Adipocyte (in vitro differentiated cells): ENCODE results near the gene CCDC186.
"Not testable (repeated sequence)": the region's sequence is repeated elsewhere in the genome, so short reads cannot be mapped to it uniquely, and the experiment has no call there.

Source experiments
- DNase-seq: peaks from one replicate; pipeline ENCODE4 v3.0.0-alpha.2; 2015; ENCODE audit warnings: low read depth
- H3K27me3 ChIP-seq: replicated peaks from 2 replicates; pipeline ENCODE4 v1.7.0; 2013; ENCODE audit warnings: mild to moderate bottlenecking, low read length, moderate library complexity; ENCODE audit not compliant: control insufficient read depth, insufficient read depth
- H3K36me3 ChIP-seq: 2 replicates; pipeline ENCODE4 v1.7.0; 2013; ENCODE audit warnings: low read length, mild to moderate bottlenecking, moderate library complexity; ENCODE audit not compliant: control insufficient read depth, insufficient read depth, severe bottlenecking
- H3K4me1 ChIP-seq: 2 replicates; pipeline ENCODE4 v1.7.0; 2013; ENCODE audit warnings: mild to moderate bottlenecking, low read length, moderate library complexity; ENCODE audit not compliant: control insufficient read depth, insufficient read depth
- H3K4me3 ChIP-seq: 2 replicates; pipeline ENCODE4 v1.7.0; 2013; ENCODE audit warnings: mild to moderate bottlenecking, low read length, moderate library complexity
- H3K9ac ChIP-seq: 2 replicates; pipeline ENCODE4 v1.7.0; 2013; ENCODE audit warnings: mild to moderate bottlenecking, low read length, moderate library complexity
- H3K9me3 ChIP-seq: 2 replicates; pipeline ENCODE4 v1.7.0; 2013; ENCODE audit warnings: mild to moderate bottlenecking, low read length, moderate library complexity; ENCODE audit not compliant: control insufficient read depth

The CCDC186 gene

DNA sequence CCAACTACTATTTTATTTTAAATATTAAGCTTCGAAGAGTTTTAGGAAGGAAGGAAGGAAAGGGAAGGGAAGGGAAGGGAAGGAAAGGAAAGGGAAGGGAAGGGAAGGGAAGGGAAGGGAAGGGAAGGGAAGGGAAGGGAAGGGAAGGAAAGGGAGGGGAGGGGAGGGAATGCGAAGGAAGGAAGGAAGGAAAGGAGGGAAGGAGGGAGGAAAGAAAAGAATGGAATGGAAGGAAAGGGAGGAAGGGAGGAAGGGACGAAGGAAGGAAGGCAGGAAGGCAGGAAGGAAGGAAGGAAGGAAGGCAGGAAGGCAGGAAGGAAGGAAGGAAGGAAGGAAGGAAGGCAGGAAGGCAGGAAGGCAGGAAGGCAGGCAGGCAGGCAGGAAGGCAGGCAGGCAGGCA lies 24.5 kb downstream of the CCDC186 start:
- not testable (repeated sequence) for H3K4me1 ChIP-seq, H3K4me3 ChIP-seq, H3K9ac ChIP-seq, DNase-seq, H3K9me3 ChIP-seq, H3K27me3 ChIP-seq
- H3K36me3 ChIP-seq = peaks cover 36% of the 10 kb centered on the region

DNA sequence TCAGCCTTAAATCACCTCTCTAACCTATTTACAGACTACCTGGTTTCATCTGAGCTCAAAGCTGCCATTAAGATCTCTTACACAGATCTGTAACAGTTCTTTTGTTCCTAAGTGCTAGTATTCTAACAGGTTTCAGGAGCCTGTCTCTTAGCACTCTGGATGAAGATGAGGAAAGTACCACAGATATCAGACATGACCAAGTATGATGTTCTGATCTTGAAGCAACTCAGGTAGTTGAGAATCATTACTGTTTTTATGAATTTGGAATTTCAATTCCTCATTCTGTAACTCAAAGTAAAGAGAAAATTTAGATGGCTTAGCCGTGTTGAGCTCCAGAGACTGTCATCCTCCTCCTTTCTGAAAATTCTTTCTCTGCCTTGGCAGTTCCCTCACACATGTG lies 30.8 kb downstream of the CCDC186 start:
- Histone ChIP-seq H3K9ac (no peak overlapping the region), H3K4me1 (peaks cover 12% of the 10 kb centered on the region), H3K9me3 (no peaks in the 10 kb centered on the region), H3K36me3 (peaks cover 32% of the 10 kb centered on the region), H3K27me3 (no peaks in the 10 kb centered on the region), H3K4me3 (no peak overlapping the region)
- DNase-seq = no peak

DNA sequence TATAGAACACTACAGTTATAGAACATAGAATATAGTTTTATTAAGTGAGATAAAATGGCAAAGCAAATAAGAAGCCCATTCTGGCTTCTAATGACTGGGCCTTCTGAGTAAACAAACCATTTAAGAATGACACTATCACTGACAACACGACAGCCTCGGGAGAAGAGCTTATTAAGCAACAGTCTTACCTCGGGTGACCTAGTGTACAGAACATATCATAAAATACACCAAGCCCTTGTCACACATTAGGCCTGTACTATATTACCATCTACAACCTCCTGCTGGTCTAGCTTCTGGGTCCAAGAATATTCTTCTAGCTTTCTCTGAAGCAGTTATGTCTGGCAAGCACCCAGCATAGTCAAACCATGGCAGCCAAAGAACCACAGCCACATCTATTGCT lies 32.0 kb downstream of the CCDC186 start:
- Histone ChIP-seq H3K9me3 (no peaks in the 10 kb centered on the region), H3K4me3 (no peak overlapping the region), H3K36me3 (peaks cover 30% of the 10 kb centered on the region), H3K9ac (no peak overlapping the region), H3K27me3 (no peaks in the 10 kb centered on the region), H3K4me1 (peaks cover 12% of the 10 kb centered on the region)
- DNase-seq = no peak

- H3K9me3 ChIP-seq, H3K4me3 ChIP-seq, H3K27me3 ChIP-seq, DNase-seq, H3K9ac ChIP-seq: not testable (repeated sequence)
- Histone ChIP-seq H3K4me1 (peaks cover 12% of the 10 kb centered on the region), H3K36me3 (peaks cover 38% of the 10 kb centered on the region)
Observed at GRCh38 chr10:114140827-114141226, 33.2 kb downstream of the CCDC186 start.

GRCh38 chr10:114140036-114140435 lies 34.0 kb downstream of the CCDC186 start:
- Histone ChIP-seq H3K9ac (no peak overlapping the region), H3K4me1 (peaks cover 12% of the 10 kb centered on the region)

GRCh38 chr10:114138581-114138980 lies 35.4 kb downstream of the CCDC186 start:
- H3K36me3 ChIP-seq = peaks cover 45% of the 10 kb centered on the region
- no peak overlapping the region for H3K4me3 ChIP-seq
- H3K27me3 ChIP-seq = no peaks in the 10 kb centered on the region
- H3K4me1 ChIP-seq = peaks cover 12% of the 10 kb centered on the region
- H3K9me3 ChIP-seq = no peaks in the 10 kb centered on the region
- H3K9ac ChIP-seq = no peak overlapping the region
- no peak for DNase-seq

More at GRCh38 chr10:114140036-114140435, 34.0 kb downstream of the CCDC186 start:
- DNase-seq = no peak
- no peak overlapping the region for H3K4me3 ChIP-seq
- peaks cover 41% of the 10 kb centered on the region for H3K36me3 ChIP-seq
- no peaks in the 10 kb centered on the region for H3K27me3 ChIP-seq
- no peaks in the 10 kb centered on the region for H3K9me3 ChIP-seq

DNA sequence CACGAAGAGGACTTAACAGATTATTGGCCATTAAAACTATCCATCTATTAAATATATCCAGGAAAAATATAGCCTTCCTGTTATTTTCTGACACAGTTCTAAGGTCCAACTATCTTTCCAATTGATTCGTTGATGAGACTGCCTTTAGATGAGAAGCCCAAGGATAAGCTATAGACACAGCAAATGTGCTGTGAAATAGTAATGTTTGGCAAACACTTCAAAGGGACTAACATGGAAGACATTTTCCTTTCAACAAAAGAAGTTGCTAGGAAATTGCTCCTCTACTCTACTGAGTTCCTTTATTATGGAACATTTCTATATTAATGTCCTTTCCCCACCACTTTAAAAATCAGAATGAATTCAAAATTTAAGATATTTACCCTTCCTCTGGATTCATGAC lies 38.5 kb downstream of the CCDC186 start:
- peaks cover 64% of the 10 kb centered on the region for H3K36me3 ChIP-seq
- H3K4me3 ChIP-seq = no peak overlapping the region
- H3K9me3 ChIP-seq = no peaks in the 10 kb centered on the region
- H3K27me3 ChIP-seq = no peaks in the 10 kb centered on the region
- H3K4me1 ChIP-seq = no peaks in the 10 kb centered on the region
- DNase-seq = no peak
- H3K9ac ChIP-seq = no peak overlapping the region

DNA sequence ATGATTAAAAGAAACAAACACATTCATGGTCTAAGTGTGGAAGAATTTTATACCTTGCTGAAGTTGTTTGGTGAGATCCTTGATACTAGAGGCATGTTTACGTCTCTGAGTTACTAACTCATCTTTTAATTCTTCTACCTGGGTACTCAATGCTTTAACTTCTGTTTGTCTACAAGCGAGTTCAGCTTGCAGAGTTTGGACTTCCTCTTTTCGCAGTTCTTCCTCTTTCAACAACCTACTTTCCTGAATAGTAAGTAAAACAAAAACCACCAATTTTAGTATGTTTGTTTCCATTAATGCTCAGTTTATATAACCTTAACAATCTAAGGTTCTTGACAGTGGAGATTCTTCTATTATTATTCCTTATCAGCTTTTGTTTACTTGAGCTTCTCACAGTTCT lies 42.9 kb downstream of the CCDC186 start:
- H3K9ac ChIP-seq = no peak overlapping the region
- no peak overlapping the region for H3K4me3 ChIP-seq
- H3K27me3 ChIP-seq = no peaks in the 10 kb centered on the region
- no peaks in the 10 kb centered on the region for H3K4me1 ChIP-seq
- DNase-seq = no peak
- no peaks in the 10 kb centered on the region for H3K9me3 ChIP-seq
- peaks cover 95% of the 10 kb centered on the region for H3K36me3 ChIP-seq

DNA sequence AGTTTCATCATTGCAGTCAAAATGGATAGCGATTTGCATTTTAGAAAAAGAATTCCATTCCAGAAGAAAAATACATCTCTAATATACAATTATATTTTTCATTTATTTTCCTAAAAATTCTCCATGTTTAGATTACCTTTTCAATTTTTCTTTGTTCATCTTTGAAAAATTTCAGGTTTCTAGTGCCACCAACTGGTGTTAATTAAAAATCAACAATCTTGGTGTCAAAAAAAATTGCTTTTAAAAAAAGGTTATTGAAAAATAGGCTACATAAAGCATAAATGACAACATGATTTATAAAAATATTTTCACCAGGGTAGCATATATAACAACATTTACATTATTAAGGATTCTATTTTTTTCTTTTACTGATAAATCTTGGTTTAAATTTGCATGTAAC lies 53.0 kb downstream of the CCDC186 start:
- no peak for DNase-seq
- H3K9me3 ChIP-seq = no peaks in the 10 kb centered on the region
- H3K4me1 ChIP-seq = peaks cover 6% of the 10 kb centered on the region
- no peak overlapping the region for H3K9ac ChIP-seq
- H3K36me3 ChIP-seq = peaks cover 21% of the 10 kb centered on the region
- no peaks in the 10 kb centered on the region for H3K27me3 ChIP-seq
- H3K4me3 ChIP-seq = no peak overlapping the region

- Histone ChIP-seq H3K9me3 (no peaks in the 10 kb centered on the region), H3K36me3 (peaks cover 1% of the 10 kb centered on the region), H3K27me3 (peaks cover 15% of the 10 kb centered on the region), H3K9ac (no peak overlapping the region), H3K4me3 (no peak overlapping the region), H3K4me1 (peaks cover 6% of the 10 kb centered on the region)
- no peak for DNase-seq
Observed at GRCh38 chr10:114118514-114118913, 55.5 kb downstream of the CCDC186 start.

GRCh38 chr10:114117728-114118127 lies 56.3 kb downstream of the CCDC186 start:
- H3K36me3 ChIP-seq = no peaks in the 10 kb centered on the region
- H3K27me3 ChIP-seq = peaks cover 20% of the 10 kb centered on the region
- no peaks in the 10 kb centered on the region for H3K9me3 ChIP-seq
- DNase-seq = no peak
- H3K4me1 ChIP-seq = peaks cover 6% of the 10 kb centered on the region
- no peak overlapping the region for H3K9ac ChIP-seq
- no peak overlapping the region for H3K4me3 ChIP-seq

GRCh38 chr10:114115661-114116445 lies 58.1 kb downstream of the CCDC186 start:
- no peak overlapping the region for H3K9ac ChIP-seq
- DNase-seq = peak; percentile 27
- no peak overlapping the region for H3K4me3 ChIP-seq
- H3K9me3 ChIP-seq = no peaks in the 10 kb centered on the region
- H3K36me3 ChIP-seq = no peaks in the 10 kb centered on the region
- H3K27me3 ChIP-seq = peaks cover 28% of the 10 kb centered on the region
- peaks cover 6% of the 10 kb centered on the region for H3K4me1 ChIP-seq
